ENCODE results near the gene HSFX1.
"Not testable (repeated sequence)": the region's sequence is repeated elsewhere in the genome, so short reads cannot be mapped to it uniquely, and the experiment has no call there.

Gene HSFX1

GRCh38 chrX:149762696-149763614 lies 10.9 kb upstream of the HSFX1 start:
- H3K4me1 ChIP-seq (ENCODE audit: control insufficient read depth in 1 of 2, insufficient read depth in 2 of 2, low read length in 2 of 2) = no peaks in the 10 kb centered on the region
- no peaks in the 10 kb centered on the region for H3K36me3 ChIP-seq (ENCODE audit: control insufficient read depth in 1 of 2, insufficient read depth in 2 of 2, low read length in 2 of 2)
- H3K9me3 ChIP-seq (ENCODE audit: control insufficient read depth in 1 of 2, low read length in 2 of 2) = no peaks in the 10 kb centered on the region
- H3K27ac ChIP-seq (ENCODE audit: low read depth, low read length) = no peak overlapping the region
- H3K9ac ChIP-seq (ENCODE audit: low read depth in 1 of 2, low read length in 2 of 2) = no peak overlapping the region
- no peaks in the 10 kb centered on the region for H3K27me3 ChIP-seq (ENCODE audit: control insufficient read depth in 1 of 2, insufficient read depth in 2 of 2, low read length in 2 of 2)
- no peak overlapping the region for H3K4me3 ChIP-seq (ENCODE audit: low read depth in 1 of 2, low read length in 2 of 2)

DNA sequence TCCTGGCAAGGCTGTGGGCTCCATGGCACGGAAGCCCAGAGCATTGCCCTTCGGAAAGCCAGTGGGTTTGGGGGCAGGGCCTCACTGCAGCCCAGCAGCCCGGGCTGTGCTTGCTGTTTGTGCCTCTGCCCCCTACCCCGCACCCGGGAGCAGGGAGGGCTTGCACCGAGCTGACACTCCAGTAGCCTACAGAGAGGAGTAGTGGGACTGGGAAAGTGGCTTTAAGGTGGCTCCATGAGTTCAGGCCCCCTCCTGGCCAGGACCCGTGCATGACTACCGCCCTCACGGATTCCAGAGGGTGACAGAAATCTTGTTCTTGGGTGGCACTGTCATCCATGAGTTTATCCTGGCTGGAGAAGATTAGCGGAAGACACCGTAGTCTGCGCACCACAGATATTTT lies 3.5 kb upstream of the HSFX1 start:
- not testable (repeated sequence) for H3K4me1 ChIP-seq (ENCODE audit: control insufficient read depth in 1 of 2, insufficient read depth in 2 of 2, low read length in 2 of 2); H3K9ac ChIP-seq (ENCODE audit: low read depth in 1 of 2, low read length in 2 of 2); H3K36me3 ChIP-seq (ENCODE audit: control insufficient read depth in 1 of 2, insufficient read depth in 2 of 2, low read length in 2 of 2); H3K9me3 ChIP-seq (ENCODE audit: control insufficient read depth in 1 of 2, low read length in 2 of 2); H3K4me3 ChIP-seq (ENCODE audit: low read depth in 1 of 2, low read length in 2 of 2); H3K27ac ChIP-seq (ENCODE audit: low read depth, low read length); H3K27me3 ChIP-seq (ENCODE audit: control insufficient read depth in 1 of 2, insufficient read depth in 2 of 2, low read length in 2 of 2)

GRCh38 chrX:149773026-149773425 lies 842 bp upstream of the HSFX1 start:
- not testable (repeated sequence) for H3K4me3 ChIP-seq (ENCODE audit: low read depth in 1 of 2, low read length in 2 of 2); H3K36me3 ChIP-seq (ENCODE audit: control insufficient read depth in 1 of 2, insufficient read depth in 2 of 2, low read length in 2 of 2); H3K4me1 ChIP-seq (ENCODE audit: control insufficient read depth in 1 of 2, insufficient read depth in 2 of 2, low read length in 2 of 2); H3K9me3 ChIP-seq (ENCODE audit: control insufficient read depth in 1 of 2, low read length in 2 of 2); H3K27ac ChIP-seq (ENCODE audit: low read depth, low read length); H3K27me3 ChIP-seq (ENCODE audit: control insufficient read depth in 1 of 2, insufficient read depth in 2 of 2, low read length in 2 of 2); H3K9ac ChIP-seq (ENCODE audit: low read depth in 1 of 2, low read length in 2 of 2)

- H3K9me3 ChIP-seq (ENCODE audit: control insufficient read depth in 1 of 2, low read length in 2 of 2); H3K27ac ChIP-seq (ENCODE audit: low read depth, low read length); H3K36me3 ChIP-seq (ENCODE audit: control insufficient read depth in 1 of 2, insufficient read depth in 2 of 2, low read length in 2 of 2); H3K27me3 ChIP-seq (ENCODE audit: control insufficient read depth in 1 of 2, insufficient read depth in 2 of 2, low read length in 2 of 2); H3K9ac ChIP-seq (ENCODE audit: low read depth in 1 of 2, low read length in 2 of 2); H3K4me3 ChIP-seq (ENCODE audit: low read depth in 1 of 2, low read length in 2 of 2); H3K4me1 ChIP-seq (ENCODE audit: control insufficient read depth in 1 of 2, insufficient read depth in 2 of 2, low read length in 2 of 2): not testable (repeated sequence)
Observed at GRCh38 chrX:149777999-149778398, 4.1 kb downstream of the HSFX1 start.

DNA sequence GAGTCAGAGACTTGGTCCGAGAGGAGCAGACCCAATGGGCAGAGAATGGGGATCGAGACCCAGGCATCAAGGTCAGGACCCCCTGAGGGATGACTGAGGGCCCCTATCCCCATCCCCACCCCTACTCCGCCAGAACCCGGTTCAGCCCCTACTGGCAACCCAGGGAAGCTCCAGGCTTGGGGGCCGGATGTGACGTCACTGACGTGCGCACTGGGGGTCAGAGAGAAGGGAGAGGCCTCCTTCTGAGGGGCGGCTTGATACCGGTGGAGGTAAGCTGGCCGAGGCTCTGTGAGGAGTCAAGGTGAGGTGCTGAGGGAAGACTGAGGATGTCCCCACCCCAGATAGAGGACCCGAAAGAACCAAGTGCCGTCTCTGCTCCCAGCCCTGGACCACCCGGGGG lies 7.9 kb downstream of the HSFX1 start, which contains the start of gene MAGEA9:
Gene MAGEA9, plus strand, starts transcription at position 204 of the 400 bp plus-strand sequence. CDS start 4,281 bp downstream, outside the sequence.
- H3K9me3 ChIP-seq (ENCODE audit: control insufficient read depth in 1 of 2, low read length in 2 of 2); H3K4me1 ChIP-seq (ENCODE audit: control insufficient read depth in 1 of 2, insufficient read depth in 2 of 2, low read length in 2 of 2); H3K27me3 ChIP-seq (ENCODE audit: control insufficient read depth in 1 of 2, insufficient read depth in 2 of 2, low read length in 2 of 2); H3K9ac ChIP-seq (ENCODE audit: low read depth in 1 of 2, low read length in 2 of 2); H3K36me3 ChIP-seq (ENCODE audit: control insufficient read depth in 1 of 2, insufficient read depth in 2 of 2, low read length in 2 of 2); H3K4me3 ChIP-seq (ENCODE audit: low read depth in 1 of 2, low read length in 2 of 2); H3K27ac ChIP-seq (ENCODE audit: low read depth, low read length): not testable (repeated sequence)

DNA sequence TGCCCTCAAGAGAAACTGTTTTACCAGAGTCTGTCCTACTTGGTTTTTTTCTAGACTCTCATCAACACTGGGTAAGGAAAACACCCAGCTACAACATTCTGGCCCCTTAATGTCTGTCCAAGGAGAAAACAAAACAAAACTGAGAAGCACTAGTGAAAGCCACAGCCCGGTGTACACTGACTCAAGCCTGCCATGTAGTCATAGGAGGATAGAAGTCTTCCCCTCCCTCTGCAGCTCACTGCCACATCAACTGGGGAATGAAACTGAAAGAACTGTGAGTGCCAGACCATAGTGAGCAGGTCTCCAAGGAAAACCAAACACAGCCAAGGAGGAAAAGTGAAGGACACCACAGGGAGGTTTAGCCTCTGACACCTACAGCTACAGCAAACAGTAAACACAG lies 21.7 kb downstream of the HSFX1 start:
- H3K4me3 ChIP-seq (ENCODE audit: low read depth in 1 of 2, low read length in 2 of 2); H3K27ac ChIP-seq (ENCODE audit: low read depth, low read length); H3K9ac ChIP-seq (ENCODE audit: low read depth in 1 of 2, low read length in 2 of 2); H3K9me3 ChIP-seq (ENCODE audit: control insufficient read depth in 1 of 2, low read length in 2 of 2); H3K4me1 ChIP-seq (ENCODE audit: control insufficient read depth in 1 of 2, insufficient read depth in 2 of 2, low read length in 2 of 2); H3K27me3 ChIP-seq (ENCODE audit: control insufficient read depth in 1 of 2, insufficient read depth in 2 of 2, low read length in 2 of 2); H3K36me3 ChIP-seq (ENCODE audit: control insufficient read depth in 1 of 2, insufficient read depth in 2 of 2, low read length in 2 of 2): not testable (repeated sequence)

DNA sequence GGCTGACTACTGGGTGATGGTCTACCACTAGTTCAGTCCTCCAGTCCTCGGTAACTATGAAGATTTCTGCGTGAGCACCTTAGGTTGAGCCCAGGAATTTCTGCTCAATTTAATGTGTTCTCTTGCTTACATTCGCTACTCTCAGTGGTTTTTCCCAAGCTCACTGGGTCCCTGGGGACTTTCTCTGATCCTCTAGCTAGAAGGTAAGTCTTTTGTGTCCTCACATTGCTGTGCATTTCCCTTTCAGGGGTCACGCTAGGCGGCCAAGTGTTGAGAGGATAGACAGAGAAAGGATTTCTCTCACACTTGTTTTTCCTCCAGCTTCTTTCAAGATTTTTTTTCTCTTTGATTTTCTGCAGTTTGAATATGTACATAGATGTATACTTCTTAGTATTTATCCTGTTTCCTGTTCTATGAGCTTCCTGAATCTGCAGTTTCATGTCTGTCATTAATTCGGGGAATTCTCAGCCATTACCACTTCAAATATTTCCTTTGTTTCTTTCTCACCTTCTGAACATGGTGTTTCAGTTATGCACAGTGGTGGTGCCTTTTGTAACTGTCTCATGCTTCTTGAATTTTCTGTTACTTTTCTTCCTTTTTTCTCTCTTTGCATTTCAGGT lies 25.3 kb downstream of the HSFX1 start:
- Histone ChIP-seq H3K27me3 (ENCODE audit: control insufficient read depth in 1 of 2, insufficient read depth in 2 of 2, low read length in 2 of 2) (no peaks in the 10 kb centered on the region), H3K27ac (ENCODE audit: low read depth, low read length) (no peak overlapping the region), H3K4me1 (ENCODE audit: control insufficient read depth in 1 of 2, insufficient read depth in 2 of 2, low read length in 2 of 2) (no peaks in the 10 kb centered on the region), H3K9me3 (ENCODE audit: control insufficient read depth in 1 of 2, low read length in 2 of 2) (no peaks in the 10 kb centered on the region), H3K4me3 (ENCODE audit: low read depth in 1 of 2, low read length in 2 of 2) (no peak overlapping the region), H3K9ac (ENCODE audit: low read depth in 1 of 2, low read length in 2 of 2) (no peak overlapping the region), H3K36me3 (ENCODE audit: control insufficient read depth in 1 of 2, insufficient read depth in 2 of 2, low read length in 2 of 2) (no peaks in the 10 kb centered on the region)

DNA sequence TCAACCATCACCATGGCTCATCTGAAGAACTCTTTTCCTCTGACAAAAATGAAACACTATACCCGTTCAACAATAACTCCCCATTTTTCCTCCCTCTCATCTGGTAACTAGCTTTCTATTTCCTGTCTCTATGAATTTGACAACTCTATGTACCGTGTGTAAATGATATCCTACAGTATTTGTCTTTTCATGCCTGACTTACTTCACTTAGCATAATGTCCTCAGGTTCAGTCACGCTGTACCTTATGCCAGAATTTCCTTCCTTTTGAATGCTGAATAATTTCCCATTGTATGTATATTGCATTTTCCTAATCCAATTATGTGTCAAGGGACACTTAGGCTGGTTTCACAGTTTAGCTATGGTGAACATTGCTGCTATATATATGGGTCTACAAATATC lies 26.1 kb downstream of the HSFX1 start:
- Histone ChIP-seq H3K36me3 (ENCODE audit: control insufficient read depth in 1 of 2, insufficient read depth in 2 of 2, low read length in 2 of 2) (no peaks in the 10 kb centered on the region), H3K4me1 (ENCODE audit: control insufficient read depth in 1 of 2, insufficient read depth in 2 of 2, low read length in 2 of 2) (no peaks in the 10 kb centered on the region), H3K27ac (ENCODE audit: low read depth, low read length) (no peak overlapping the region), H3K4me3 (ENCODE audit: low read depth in 1 of 2, low read length in 2 of 2) (no peak overlapping the region), H3K9me3 (ENCODE audit: control insufficient read depth in 1 of 2, low read length in 2 of 2) (no peaks in the 10 kb centered on the region), H3K27me3 (ENCODE audit: control insufficient read depth in 1 of 2, insufficient read depth in 2 of 2, low read length in 2 of 2) (no peaks in the 10 kb centered on the region), H3K9ac (ENCODE audit: low read depth in 1 of 2, low read length in 2 of 2) (no peak overlapping the region)

- Histone ChIP-seq H3K9me3 (ENCODE audit: control insufficient read depth in 1 of 2, low read length in 2 of 2) (no peaks in the 10 kb centered on the region), H3K9ac (ENCODE audit: low read depth in 1 of 2, low read length in 2 of 2) (no peak overlapping the region), H3K27me3 (ENCODE audit: control insufficient read depth in 1 of 2, insufficient read depth in 2 of 2, low read length in 2 of 2) (no peaks in the 10 kb centered on the region), H3K36me3 (ENCODE audit: control insufficient read depth in 1 of 2, insufficient read depth in 2 of 2, low read length in 2 of 2) (no peaks in the 10 kb centered on the region), H3K27ac (ENCODE audit: low read depth, low read length) (no peak overlapping the region), H3K4me1 (ENCODE audit: control insufficient read depth in 1 of 2, insufficient read depth in 2 of 2, low read length in 2 of 2) (no peaks in the 10 kb centered on the region), H3K4me3 (ENCODE audit: low read depth in 1 of 2, low read length in 2 of 2) (no peak overlapping the region)
Observed at GRCh38 chrX:149803458-149804062, 29.7 kb downstream of the HSFX1 start.

GRCh38 chrX:149804102-149804501 lies 30.2 kb downstream of the HSFX1 start:
- Histone ChIP-seq H3K27ac (ENCODE audit: low read depth, low read length) (no peak overlapping the region), H3K27me3 (ENCODE audit: control insufficient read depth in 1 of 2, insufficient read depth in 2 of 2, low read length in 2 of 2) (no peaks in the 10 kb centered on the region), H3K36me3 (ENCODE audit: control insufficient read depth in 1 of 2, insufficient read depth in 2 of 2, low read length in 2 of 2) (no peaks in the 10 kb centered on the region), H3K9ac (ENCODE audit: low read depth in 1 of 2, low read length in 2 of 2) (no peak overlapping the region), H3K4me1 (ENCODE audit: control insufficient read depth in 1 of 2, insufficient read depth in 2 of 2, low read length in 2 of 2) (no peaks in the 10 kb centered on the region), H3K4me3 (ENCODE audit: low read depth in 1 of 2, low read length in 2 of 2) (no peak overlapping the region), H3K9me3 (ENCODE audit: control insufficient read depth in 1 of 2, low read length in 2 of 2) (no peaks in the 10 kb centered on the region)
